ENCODE results near the gene MAML3.

- no peak for TF ChIP-seq EZH2 (IDR thresholded peaks at IDR 0.05; ENCODE audit: borderline replicate concordance)
- TF ChIP-seq CTCF (IDR thresholded peaks at IDR 0.05; ENCODE audit: poor library complexity), result no peak
- TF ChIP-seq EZH2phosphoT487 (IDR thresholded peaks at IDR 0.05; ENCODE audit: low read depth, severe bottlenecking, unreplicated experiment), result no peak
Observed at GRCh38 chr4:139893801-139894200, 260.2 kb downstream of the MAML3 start.

Data from hepatocyte (in vitro differentiated cells).